Muscle layer of colon (tissue), 2 donors: ENCODE results near the gene SIGLEC9.

Experiments used
- H3K27ac ChIP-seq: one replicate; pipeline ENCODE4 v1.7.0; 2013; ENCODE audit warnings: low read depth, mild to moderate bottlenecking, low read length, moderate library complexity
- H3K27me3 ChIP-seq, 2 donors: one replicate each; pipeline ENCODE4 v1.7.0; 2013; ENCODE audit warnings: low read length in 2 of 2, mild to moderate bottlenecking in 2 of 2; ENCODE audit not compliant: insufficient read depth in 2 of 2, control insufficient read depth in 1 of 2
- H3K36me3 ChIP-seq: one replicate; pipeline ENCODE4 v1.7.0; 2013; ENCODE audit warnings: mild to moderate bottlenecking, low read length; ENCODE audit not compliant: insufficient read depth
- H3K4me1 ChIP-seq: one replicate; pipeline ENCODE4 v1.7.0; 2013; ENCODE audit warnings: mild to moderate bottlenecking, low read length; ENCODE audit not compliant: insufficient read depth
- H3K4me3 ChIP-seq, 2 donors: one replicate each; pipeline ENCODE4 v1.7.0; 2013; ENCODE audit warnings: low read length in 2 of 2, low read depth in 1 of 2, mild to moderate bottlenecking in 1 of 2, moderate library complexity in 1 of 2
- H3K9ac ChIP-seq: one replicate; pipeline ENCODE4 v1.7.0; 2013; ENCODE audit warnings: low read length
- H3K9me3 ChIP-seq: one replicate; pipeline ENCODE4 v1.7.0; 2013; ENCODE audit warnings: mild to moderate bottlenecking, low read length
- donor health status: abdominal sarcoma.
- donor health status: Adenocarcinoma of cecum.

SIGLEC9 gene

DNA sequence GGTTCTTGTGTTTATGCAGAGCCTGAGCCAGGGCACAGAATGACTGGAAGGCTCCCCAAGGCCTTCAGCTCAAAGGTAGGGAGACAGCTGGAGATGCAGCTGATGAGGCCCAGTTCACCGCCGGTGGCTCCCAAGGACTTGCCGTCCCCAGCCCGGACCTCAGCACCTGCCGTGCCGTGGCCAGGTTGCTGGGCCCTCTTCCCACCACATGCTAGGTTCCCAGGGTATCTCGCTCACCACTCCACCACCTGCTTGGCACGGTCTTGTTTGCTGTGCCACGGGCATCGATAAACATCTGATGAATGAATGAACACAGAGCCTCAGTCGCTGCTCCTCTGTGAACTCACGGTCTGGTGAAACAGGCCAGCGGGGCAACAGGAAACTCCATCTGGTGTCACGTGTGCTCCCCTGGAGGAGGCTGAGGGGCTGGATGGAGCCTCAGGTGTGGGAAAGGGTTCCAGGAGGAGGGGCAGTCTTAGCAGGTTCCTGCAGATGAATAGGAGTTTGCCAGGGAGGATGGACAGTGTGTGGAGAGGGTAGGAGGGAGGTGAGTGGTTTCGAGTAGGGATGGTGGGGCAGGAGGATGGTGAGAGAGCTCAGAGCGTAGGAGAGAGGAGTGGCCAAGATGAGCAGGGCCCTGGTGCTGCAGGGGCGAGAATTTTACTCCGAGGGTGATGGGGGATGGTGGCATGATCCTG is 38.4 kb upstream of the SIGLEC9 start:
- Histone ChIP-seq H3K36me3 (no peaks in the 10 kb centered on the region), H3K4me3 (no peak overlapping the region), H3K9me3 (no peaks in the 10 kb centered on the region), H3K4me1 (no peaks in the 10 kb centered on the region), H3K27me3 (peaks cover 0 to 4% of the 10 kb centered on the region in 2 donors), H3K9ac (no peak overlapping the region), H3K27ac (no peak overlapping the region)

DNA sequence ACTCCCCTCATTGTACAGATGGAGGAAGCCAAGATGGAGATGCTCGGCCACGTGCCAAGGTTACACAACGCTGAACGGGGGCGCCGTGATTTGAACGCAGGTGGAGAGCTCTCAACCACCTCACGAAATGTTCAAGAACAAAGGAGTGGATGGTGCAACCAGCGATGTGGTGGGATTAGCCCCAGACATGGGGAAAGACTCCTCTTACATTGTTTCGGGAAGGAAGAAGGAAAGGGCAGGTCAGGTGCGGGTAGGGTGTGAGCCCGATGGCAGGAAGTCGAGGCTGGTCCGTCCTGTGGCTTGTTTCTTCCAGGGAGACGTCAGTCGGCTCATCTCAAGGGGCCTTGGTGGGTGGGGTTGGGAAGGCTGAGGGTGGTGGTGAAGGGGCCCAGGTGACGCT is 34.9 kb upstream of the SIGLEC9 start:
- Histone ChIP-seq H3K9ac (no peak overlapping the region), H3K27ac (no peak overlapping the region), H3K4me1 (no peaks in the 10 kb centered on the region)

DNA sequence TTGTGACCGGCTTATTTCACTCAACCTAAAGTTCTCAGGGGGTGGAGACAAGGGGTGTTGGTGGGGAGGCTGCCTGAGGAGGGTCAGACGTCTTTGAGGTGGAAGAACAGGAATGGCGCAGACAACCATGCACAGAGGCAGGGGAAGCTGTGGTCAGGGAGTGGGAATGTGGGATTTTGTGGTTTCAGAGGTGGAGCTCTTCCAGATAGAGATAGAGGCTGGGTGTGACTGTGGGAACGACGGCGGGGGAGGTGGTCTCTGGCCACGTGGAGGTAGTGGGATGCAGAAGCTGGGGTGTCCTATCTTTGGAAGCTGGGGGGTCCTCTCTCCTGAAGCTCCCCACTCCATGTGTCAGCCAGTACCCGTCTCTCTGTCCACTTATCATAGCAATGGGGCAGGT is 34.2 kb upstream of the SIGLEC9 start:
- H3K4me1 ChIP-seq, result no peaks in the 10 kb centered on the region
- no peak overlapping the region for H3K4me3 ChIP-seq
- H3K27me3 ChIP-seq, result no peaks in the 10 kb centered on the region
- H3K36me3 ChIP-seq, result no peaks in the 10 kb centered on the region
- no peak overlapping the region for H3K9ac ChIP-seq
- H3K9me3 ChIP-seq, result no peaks in the 10 kb centered on the region
- no peak overlapping the region for H3K27ac ChIP-seq

More for the DNA sequence above, 34.9 kb upstream of the SIGLEC9 start:
- Histone ChIP-seq H3K9me3 (no peaks in the 10 kb centered on the region), H3K36me3 (no peaks in the 10 kb centered on the region), H3K4me3 (no peak overlapping the region), H3K27me3 (no peaks in the 10 kb centered on the region)

DNA sequence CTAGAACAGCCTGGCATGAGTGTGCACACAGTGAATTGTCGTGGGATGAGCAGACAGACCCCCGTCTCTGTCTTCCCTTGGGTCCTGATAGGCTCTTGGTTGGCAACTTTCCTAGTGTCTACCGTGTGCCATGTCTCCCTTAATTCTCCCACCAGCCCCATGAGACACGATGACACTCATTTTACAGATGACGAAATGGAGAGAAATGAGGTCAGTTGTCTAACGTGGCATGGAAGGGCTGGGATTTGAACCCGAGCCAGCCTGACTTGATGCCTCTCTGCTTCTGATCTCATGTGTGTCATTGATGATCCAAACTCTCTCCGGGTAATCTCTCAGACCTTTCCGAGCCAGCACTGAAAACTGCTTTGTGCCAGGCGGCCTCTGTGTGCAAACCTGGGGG is 33.6 kb upstream of the SIGLEC9 start:
- Histone ChIP-seq H3K9me3 (no peaks in the 10 kb centered on the region), H3K4me1 (no peaks in the 10 kb centered on the region), H3K27ac (no peak overlapping the region)

DNA sequence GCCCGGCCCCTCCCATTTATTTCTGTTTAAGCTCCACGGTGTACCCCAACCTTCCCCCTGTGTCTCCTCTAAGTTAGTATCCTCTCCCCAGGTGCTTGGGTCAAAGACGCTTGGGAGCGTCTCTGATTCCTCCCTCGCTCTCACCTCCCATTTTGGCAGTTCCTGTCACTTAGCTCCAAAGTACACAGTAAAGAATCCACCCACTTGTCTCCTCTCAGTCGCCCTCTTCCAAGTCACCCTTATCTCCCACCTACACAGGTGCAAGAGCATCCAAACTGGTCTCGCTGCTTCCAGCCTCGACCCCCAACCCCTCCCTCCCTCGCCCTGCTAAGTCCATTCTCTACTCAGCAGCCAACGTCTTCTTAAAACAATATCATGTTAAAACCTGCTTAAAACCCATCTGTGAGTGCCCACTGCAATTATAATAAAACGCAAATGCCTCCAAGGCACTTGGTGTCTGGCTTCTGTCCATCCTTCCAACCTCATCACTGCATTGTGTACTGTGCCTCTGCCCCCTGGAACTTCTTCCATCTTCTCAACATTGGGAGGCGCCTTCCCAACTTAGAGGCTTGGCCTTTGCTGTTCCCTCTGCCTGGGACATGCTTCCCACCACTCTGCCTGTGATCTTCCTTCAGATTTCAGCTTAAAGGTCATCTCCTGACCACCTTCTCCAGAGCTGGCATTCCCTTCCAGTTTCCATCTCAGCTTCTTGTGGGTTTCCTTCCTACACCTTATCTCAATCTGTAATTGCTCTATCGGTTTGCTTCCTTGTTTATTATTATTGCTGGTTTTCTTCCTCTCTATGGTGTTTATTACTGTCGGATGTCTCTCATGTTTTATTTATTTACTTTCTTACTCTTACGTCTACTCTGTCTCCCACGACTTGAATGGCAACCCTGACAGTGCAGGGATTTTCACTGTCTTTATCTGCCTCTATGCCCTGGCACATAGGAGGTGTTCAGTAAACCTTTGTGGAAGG is 32.5 kb upstream of the SIGLEC9 start:
- no peak overlapping the region for H3K9ac ChIP-seq
- H3K4me3 ChIP-seq, result no peak overlapping the region
- no peaks in the 10 kb centered on the region for H3K36me3 ChIP-seq
- H3K27me3 ChIP-seq, result no peaks in the 10 kb centered on the region
- H3K27ac ChIP-seq, result no peak overlapping the region
- H3K9me3 ChIP-seq, result no peaks in the 10 kb centered on the region
- no peaks in the 10 kb centered on the region for H3K4me1 ChIP-seq

More for the DNA sequence above, 33.6 kb upstream of the SIGLEC9 start:
- no peaks in the 10 kb centered on the region for H3K27me3 ChIP-seq
- no peak overlapping the region for H3K4me3 ChIP-seq
- H3K9ac ChIP-seq, result no peak overlapping the region
- no peaks in the 10 kb centered on the region for H3K36me3 ChIP-seq

DNA sequence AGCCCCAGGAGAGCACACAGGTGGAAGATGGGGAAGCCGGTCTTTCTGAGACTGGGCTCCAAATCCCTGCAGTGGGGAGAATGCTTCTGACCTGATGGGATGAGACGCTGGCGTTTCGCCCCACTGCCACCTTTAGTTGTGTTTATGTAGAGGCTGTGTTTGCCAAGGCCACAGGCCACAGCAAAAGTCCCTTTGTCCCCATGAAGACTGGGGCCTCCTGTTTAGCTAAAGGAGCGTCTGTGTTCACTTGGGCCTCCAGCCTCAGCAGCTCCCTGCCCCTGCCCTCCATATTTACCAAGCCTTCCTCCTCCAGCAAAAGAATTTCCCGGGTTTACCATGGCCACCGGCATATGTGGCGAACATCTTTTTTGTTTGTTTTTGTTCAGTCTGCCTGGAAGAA is 31.6 kb upstream of the SIGLEC9 start:
- Histone ChIP-seq H3K4me1 (no peaks in the 10 kb centered on the region), H3K9me3 (no peaks in the 10 kb centered on the region), H3K27ac (no peak overlapping the region), H3K36me3 (no peaks in the 10 kb centered on the region), H3K4me3 (no peak overlapping the region), H3K9ac (no peak overlapping the region), H3K27me3 (no peaks in the 10 kb centered on the region)

DNA sequence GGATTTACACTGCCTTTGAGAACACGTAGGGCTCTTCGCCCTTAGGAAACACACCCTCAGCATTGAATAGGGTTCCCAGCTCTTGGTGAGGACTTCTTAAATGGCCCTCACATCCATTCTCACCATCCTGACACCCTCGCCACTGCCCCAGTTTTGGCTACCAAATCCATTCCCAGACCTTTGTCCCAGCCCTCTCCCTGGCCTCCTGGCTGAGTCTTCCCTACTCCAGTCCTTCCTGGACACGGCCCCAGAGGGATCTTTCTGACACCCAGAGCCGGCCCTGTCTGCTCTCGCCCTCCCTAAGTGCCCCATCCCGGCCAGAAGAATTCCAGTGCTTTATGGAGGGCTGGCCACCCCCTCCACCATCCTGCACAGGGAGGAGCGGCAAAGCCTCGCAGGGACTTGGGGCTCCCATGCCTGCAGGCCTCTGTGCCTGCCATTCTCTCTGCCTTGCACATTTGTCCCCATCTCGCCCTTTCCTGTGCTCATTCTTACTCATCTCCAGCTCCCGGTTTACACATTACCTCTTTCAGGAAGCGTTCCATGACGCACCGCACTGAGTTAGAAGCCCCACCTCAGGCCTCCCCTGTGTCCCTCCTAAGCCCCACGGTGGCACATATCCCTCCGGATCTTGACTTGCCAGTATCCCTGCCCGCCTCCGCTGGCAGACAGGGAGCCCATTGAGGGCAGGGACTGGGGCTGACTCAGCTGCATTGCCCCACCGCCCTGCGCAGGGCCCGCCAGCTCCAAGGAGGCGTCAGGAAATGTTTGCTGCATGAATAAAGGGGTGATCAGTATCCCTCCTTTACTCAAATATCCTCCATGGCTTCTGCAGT is 31.0 kb upstream of the SIGLEC9 start:
- Histone ChIP-seq H3K27ac (no peak overlapping the region), H3K9ac (no peak overlapping the region), H3K4me1 (no peaks in the 10 kb centered on the region)

DNA sequence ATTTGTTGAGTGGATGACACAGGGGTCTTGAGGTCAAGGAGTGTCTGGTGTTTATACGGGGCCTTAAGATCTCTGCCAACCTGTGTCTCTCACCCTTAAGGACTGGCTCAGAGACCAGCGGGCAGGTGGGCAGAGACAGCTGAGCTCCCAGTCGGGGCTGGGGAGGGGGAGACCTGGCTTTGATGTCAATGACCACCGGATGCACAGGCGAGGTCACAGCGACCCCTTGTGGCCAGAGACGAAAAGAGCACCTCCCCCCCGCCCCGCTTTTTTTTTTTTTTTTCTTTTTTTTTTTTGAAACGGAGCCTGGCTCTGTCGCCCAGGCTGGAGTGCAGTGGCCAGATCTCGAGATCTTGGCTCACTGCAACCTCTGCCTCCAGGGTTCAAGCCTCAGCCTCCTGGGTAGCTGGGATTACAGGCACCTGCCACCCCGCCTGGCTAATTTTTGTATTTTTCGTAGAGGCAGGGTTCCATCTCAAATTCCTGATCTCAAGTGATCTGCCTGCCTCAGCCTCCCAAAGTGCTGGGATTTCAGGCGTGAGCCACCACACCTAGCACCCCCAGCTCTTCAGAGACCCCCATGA is 29.9 kb upstream of the SIGLEC9 start:
- no peak overlapping the region for H3K9ac ChIP-seq
- peaks cover 6% of the 10 kb centered on the region for H3K4me1 ChIP-seq
- no peak overlapping the region for H3K27ac ChIP-seq
- H3K4me3 ChIP-seq, result no peak overlapping the region
- no peaks in the 10 kb centered on the region for H3K9me3 ChIP-seq
- H3K27me3 ChIP-seq, result no peaks in the 10 kb centered on the region
- H3K36me3 ChIP-seq, result no peaks in the 10 kb centered on the region

More for the DNA sequence above, 31.0 kb upstream of the SIGLEC9 start:
- Histone ChIP-seq H3K27me3 (no peaks in the 10 kb centered on the region), H3K36me3 (no peaks in the 10 kb centered on the region), H3K4me3 (no peak overlapping the region), H3K9me3 (no peaks in the 10 kb centered on the region)

DNA sequence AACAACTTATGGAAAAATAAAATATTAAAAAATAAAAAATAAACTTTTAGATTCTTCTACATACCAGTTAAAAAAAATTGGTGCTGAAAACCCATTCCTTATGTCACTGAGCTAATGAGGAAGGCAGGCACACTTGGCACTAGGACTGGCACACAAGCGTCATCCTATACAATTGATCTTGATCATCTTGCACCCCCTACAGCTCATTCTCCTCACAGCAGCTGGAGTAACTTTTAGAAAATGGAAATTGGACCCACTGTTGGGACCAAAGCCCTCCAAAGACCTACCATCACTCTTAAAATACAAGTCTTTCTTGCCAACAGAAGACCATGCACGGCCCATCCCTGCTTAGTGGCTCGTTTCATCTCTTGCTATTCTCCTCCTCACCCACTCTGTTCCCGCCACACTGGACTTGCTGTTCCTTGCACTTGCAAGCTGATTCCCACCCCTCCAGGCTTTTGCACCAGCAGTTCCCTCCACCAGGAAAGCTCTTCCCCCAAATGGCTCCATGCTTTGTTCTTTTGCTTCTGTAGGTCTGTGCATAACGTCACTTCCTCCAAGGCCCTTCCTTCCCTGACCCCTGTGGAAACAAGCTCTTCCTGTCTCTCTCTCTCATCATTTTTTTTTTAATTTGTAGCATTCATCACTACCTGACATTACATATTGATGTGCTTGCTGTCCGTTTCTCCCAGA is 28.1 kb upstream of the SIGLEC9 start:
- Histone ChIP-seq H3K4me1 (peaks cover 6% of the 10 kb centered on the region), H3K27ac (no peak overlapping the region), H3K36me3 (no peaks in the 10 kb centered on the region), H3K9ac (no peak overlapping the region), H3K9me3 (no peaks in the 10 kb centered on the region), H3K27me3 (no peaks in the 10 kb centered on the region), H3K4me3 (no peak overlapping the region)

DNA sequence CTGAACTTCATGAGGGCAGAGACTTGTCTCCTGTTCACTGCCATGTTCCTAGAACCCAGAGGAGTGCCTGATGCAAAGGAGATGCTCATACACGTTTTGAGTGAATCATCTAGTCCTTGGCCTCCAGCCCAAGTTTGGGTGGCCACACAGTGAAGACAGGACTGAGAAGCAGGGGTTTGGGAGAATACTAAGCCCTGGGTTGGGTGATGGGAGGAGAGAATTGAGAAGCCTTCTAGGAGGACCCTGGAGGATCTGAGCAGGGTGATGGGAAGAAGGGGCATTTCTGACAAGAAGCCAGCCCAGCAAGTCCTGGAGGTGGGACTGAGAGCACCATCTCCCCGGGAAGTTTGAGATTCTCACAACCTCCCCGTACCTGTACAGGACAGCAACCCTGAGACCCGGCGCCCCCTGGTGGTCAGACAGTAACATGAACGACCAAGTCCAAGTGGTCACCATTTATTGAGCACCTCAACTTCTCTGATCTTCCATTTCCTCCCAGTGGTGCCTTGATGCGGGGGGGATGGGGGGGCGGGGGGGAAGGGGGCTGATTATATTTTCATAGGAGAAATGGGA is 27.5 kb upstream of the SIGLEC9 start:
- no peak overlapping the region for H3K27ac ChIP-seq
- H3K9ac ChIP-seq, result no peak overlapping the region
- no peak overlapping the region for H3K4me3 ChIP-seq
- H3K36me3 ChIP-seq, result no peaks in the 10 kb centered on the region
- peaks cover 6% of the 10 kb centered on the region for H3K4me1 ChIP-seq
- H3K27me3 ChIP-seq, result no peaks in the 10 kb centered on the region
- H3K9me3 ChIP-seq, result no peaks in the 10 kb centered on the region
